ENCODE measurements around the gene GALNT8.
"Not testable (repeated sequence)": the region's sequence is repeated elsewhere in the genome, so short reads cannot be mapped to it uniquely, and the experiment has no call there.

GALNT8 gene

GRCh38 chr12:4743046-4743445 lies 22.8 kb downstream of the GALNT8 start:
- TF ChIP-seq, protein P1, sequence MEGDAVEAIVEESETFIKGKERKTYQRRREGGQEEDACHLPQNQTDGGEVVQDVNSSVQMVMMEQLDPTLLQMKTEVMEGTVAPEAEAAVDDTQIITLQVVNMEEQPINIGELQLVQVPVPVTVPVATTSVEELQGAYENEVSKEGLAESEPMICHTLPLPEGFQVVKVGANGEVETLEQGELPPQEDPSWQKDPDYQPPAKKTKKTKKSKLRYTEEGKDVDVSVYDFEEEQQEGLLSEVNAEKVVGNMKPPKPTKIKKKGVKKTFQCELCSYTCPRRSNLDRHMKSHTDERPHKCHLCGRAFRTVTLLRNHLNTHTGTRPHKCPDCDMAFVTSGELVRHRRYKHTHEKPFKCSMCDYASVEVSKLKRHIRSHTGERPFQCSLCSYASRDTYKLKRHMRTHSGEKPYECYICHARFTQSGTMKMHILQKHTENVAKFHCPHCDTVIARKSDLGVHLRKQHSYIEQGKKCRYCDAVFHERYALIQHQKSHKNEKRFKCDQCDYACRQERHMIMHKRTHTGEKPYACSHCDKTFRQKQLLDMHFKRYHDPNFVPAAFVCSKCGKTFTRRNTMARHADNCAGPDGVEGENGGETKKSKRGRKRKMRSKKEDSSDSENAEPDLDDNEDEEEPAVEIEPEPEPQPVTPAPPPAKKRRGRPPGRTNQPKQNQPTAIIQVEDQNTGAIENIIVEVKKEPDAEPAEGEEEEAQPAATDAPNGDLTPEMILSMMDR (IDR thresholded peaks at IDR 0.05; ENCODE audit: low read depth, low read length): no peak
- no peak for DNase-seq (ENCODE audit: extremely low read depth, low read depth)

DNA sequence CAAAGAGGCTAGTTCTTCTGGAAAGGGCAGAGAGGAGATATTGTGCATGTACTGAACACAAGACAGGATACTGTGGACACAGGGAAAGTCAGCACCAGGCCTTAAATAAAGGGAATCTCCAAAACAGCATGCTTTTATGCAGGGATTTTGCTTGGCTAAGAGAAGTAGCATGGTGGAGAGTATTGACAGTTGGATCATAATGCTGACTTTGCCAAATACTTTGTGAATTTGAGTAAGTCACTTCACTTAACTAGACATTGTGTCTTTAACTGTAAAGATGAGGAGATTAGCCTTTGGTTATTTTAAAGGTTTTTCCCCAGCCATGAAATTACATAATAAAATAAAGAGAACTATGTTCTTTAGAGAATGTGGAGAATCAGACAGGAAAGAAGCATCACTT lies 24.5 kb downstream of the GALNT8 start:
- no peak for DNase-seq (ENCODE audit: extremely low read depth, low read depth)
- TF ChIP-seq, protein P1 (IDR thresholded peaks at IDR 0.05; ENCODE audit: low read depth, low read length): no peak

GRCh38 chr12:4745249-4745648 lies 25.0 kb downstream of the GALNT8 start:
- no peak for DNase-seq (ENCODE audit: extremely low read depth, low read depth)
- TF ChIP-seq, protein P1 (IDR thresholded peaks at IDR 0.05; ENCODE audit: low read depth, low read length): no peak

DNA sequence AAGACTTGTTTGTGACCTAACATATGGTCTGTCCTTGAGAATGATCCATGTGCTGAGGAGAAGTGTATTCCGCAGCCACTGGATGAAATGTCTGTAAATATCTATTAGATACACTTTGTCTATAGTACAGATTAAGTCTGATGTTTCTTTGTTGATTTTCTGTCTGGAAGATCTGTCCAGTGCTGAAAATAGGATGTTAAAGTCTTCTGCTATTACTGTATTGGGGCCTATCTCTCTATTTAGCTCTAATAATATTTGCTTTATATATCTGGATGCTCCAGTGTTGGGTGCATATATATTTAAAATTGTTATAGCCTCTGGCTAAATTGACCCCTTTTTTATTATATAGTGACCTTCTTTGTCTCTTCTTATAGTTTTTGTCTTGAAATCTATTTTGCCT lies 31.5 kb downstream of the GALNT8 start:
- DNase-seq (ENCODE audit: extremely low read depth, low read depth): not testable (repeated sequence)

- DNase-seq (ENCODE audit: extremely low read depth, low read depth): no peak
- TF ChIP-seq, protein P1 (IDR thresholded peaks at IDR 0.05; ENCODE audit: low read depth, low read length): no peak
Measured at GRCh38 chr12:4762773-4763172, 42.6 kb downstream of the GALNT8 start.

DNA sequence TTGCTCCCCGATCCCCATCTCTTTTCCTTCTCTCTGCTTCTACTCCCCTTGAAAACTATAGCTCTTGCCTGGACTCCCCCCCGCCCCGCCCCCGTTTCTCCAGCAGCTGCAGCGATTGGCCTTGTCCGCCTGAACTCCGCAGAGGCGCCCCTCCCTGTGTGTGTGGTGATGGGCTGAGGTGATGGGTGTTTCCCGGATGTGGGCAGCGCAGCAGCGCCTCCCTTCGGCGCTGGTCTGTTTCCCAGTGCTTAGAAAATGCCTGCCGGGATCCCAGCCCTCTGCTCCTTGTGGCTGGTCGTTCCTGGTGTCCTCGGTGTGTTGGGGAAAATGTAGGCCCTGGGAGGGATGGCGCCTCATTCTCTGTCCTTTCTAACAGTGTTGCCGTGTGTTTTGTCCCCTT lies 43.3 kb downstream of the GALNT8 start:
- DNase-seq (ENCODE audit: extremely low read depth, low read depth): no peak

DNA sequence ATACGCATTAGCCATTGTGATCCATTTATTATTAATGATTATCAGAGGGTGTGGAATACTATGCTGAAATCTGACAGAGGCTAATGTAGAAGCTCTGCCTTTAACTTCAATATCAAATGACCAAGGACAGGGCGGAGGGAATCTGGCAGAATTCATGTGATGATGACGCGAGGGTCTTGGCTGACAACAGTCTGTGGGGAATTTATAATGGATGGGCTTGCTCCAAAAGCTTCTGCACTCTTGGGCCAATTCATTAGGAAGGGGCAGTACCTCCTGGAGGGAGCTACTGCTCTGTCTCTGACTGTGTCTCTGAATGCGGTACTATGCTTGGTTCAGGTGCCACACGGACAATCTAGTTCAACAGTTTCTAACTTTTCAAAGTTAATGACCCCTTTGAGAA lies 46.2 kb downstream of the GALNT8 start:
- TF ChIP-seq, protein P1 (IDR thresholded peaks at IDR 0.05; ENCODE audit: low read depth, low read length): no peak
- DNase-seq (ENCODE audit: extremely low read depth, low read depth): no peak

More for the DNA sequence above, 43.3 kb downstream of the GALNT8 start:
- TF ChIP-seq, protein P1 (IDR thresholded peaks at IDR 0.05; ENCODE audit: low read depth, low read length): no peak; the same call in 1 of the 2 replicates

GRCh38 chr12:4767186-4767585 lies 47.0 kb downstream of the GALNT8 start:
- DNase-seq (ENCODE audit: extremely low read depth, low read depth): no peak
- TF ChIP-seq, protein P1 (IDR thresholded peaks at IDR 0.05; ENCODE audit: low read depth, low read length): no peak

Data from AG09319 (cell line).